Endothelial cell (in vitro differentiated cells): ENCODE measurements around the gene FKBP15. TPM values are rescaled to one million over a fixed set of nuclear protein-coding genes. Genes with fewer than 3 reads are reported as not detected.
A peak's percentile ranks its signal among the peaks of the same experiment; 100 is the strongest.

Source experiments
- DNase-seq: peaks from one replicate; pipeline ENCODE4 v3.0.0; 2021; ENCODE audit warnings: low spot score
- H3K27ac Mint-ChIP-seq: one replicate; pipeline ENCODE4 v1.8.0; 2021; ENCODE audit warnings: mixed read lengths, inconsistent platforms; ENCODE audit not compliant: unreplicated experiment
- H3K27me3 Mint-ChIP-seq: one replicate; pipeline ENCODE4 v1.8.0; 2021; ENCODE audit warnings: mild to moderate bottlenecking, moderate library complexity, mixed read lengths, inconsistent platforms; ENCODE audit not compliant: unreplicated experiment
- H3K36me3 Mint-ChIP-seq: one replicate; pipeline ENCODE4 v1.8.0; 2021; ENCODE audit warnings: mild to moderate bottlenecking, low read depth, mixed read lengths, inconsistent platforms; ENCODE audit not compliant: unreplicated experiment
- H3K4me1 Mint-ChIP-seq: one replicate; pipeline ENCODE4 v1.8.0; 2021; ENCODE audit warnings: mild to moderate bottlenecking, mixed read lengths, inconsistent platforms; ENCODE audit not compliant: unreplicated experiment
- H3K4me3 Mint-ChIP-seq: one replicate; pipeline ENCODE4 v1.8.0; 2021; ENCODE audit warnings: mild to moderate bottlenecking, mixed read lengths, inconsistent platforms; ENCODE audit not compliant: unreplicated experiment
- H3K9me3 Mint-ChIP-seq: one replicate; pipeline ENCODE4 v1.8.0; 2021; ENCODE audit warnings: mixed read lengths, inconsistent platforms; ENCODE audit not compliant: unreplicated experiment
- total RNA-seq: library from RNA; stranded (reverse); fragmentation: NEBNext Ultra II Directional; extraction: Animal tissue kit (Norgen Biotek cat#: 25700); gene quantifications from one replicate; pipeline ENCODE4 v1.2.1, GENCODE V29; 2021; ENCODE audit not compliant: unreplicated experiment
- TF ChIP-seq, protein P1 (sequence below): fragments of 200-600 bp; sonication (generic); IDR thresholded peaks from one replicate; pipeline ENCODE4 v1.5.0; 2021; ENCODE audit warnings: antibody characterized with exemption; ENCODE audit not compliant: unreplicated experiment

The FKBP15 gene
- total RNA-seq, 1 donor from 2014 or later = 30.2 TPM

- Mint-ChIP-seq H3K4me1 (peaks cover 22% of the 10 kb centered on the region), H3K27ac (peak overlapping the region; percentile 6), H3K27me3 (peaks cover 8% of the 10 kb centered on the region), H3K36me3 (peaks cover 3% of the 10 kb centered on the region), H3K9me3 (no peaks in the 10 kb centered on the region), H3K4me3 (peak overlapping the region; percentile 97)
- no peak for DNase-seq
- TF ChIP-seq, protein P1, sequence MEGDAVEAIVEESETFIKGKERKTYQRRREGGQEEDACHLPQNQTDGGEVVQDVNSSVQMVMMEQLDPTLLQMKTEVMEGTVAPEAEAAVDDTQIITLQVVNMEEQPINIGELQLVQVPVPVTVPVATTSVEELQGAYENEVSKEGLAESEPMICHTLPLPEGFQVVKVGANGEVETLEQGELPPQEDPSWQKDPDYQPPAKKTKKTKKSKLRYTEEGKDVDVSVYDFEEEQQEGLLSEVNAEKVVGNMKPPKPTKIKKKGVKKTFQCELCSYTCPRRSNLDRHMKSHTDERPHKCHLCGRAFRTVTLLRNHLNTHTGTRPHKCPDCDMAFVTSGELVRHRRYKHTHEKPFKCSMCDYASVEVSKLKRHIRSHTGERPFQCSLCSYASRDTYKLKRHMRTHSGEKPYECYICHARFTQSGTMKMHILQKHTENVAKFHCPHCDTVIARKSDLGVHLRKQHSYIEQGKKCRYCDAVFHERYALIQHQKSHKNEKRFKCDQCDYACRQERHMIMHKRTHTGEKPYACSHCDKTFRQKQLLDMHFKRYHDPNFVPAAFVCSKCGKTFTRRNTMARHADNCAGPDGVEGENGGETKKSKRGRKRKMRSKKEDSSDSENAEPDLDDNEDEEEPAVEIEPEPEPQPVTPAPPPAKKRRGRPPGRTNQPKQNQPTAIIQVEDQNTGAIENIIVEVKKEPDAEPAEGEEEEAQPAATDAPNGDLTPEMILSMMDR = no peak
Observed at GRCh38 chr9:113221800-113222481, 864 bp upstream of the FKBP15 start.

DNA sequence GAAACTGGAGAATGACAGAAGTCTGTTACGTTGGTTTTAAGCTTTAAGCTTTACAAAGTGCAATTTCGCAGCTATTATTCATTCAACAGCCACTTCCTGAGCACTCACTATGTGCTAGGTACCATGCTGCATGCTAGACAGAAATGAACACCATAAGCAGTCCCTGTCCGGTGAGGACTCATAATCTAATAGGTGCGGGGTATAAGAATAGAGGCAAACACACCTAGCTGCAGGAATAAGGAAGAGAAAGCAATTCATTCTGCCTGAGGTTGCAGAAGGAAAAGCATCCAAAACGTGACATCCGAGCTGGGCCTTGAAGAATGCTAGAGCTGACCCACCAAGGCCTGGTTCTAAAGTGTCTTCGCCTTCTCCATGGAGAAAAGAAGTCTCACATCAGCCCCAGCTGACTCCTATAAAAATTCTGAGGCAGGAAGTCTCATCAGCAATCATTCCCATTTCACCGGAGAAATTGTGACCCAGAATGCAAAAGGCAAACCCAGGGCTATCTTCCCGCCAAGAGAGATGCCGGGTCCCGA, 542 bp downstream of the FKBP15 start:
- Mint-ChIP-seq H3K27me3 (peaks cover 8% of the 10 kb centered on the region), H3K4me3 (peak overlapping the region; percentile 97), H3K27ac (peak overlapping the region; percentile 92), H3K36me3 (peaks cover 3% of the 10 kb centered on the region), H3K4me1 (peaks cover 22% of the 10 kb centered on the region), H3K9me3 (no peaks in the 10 kb centered on the region)
- TF ChIP-seq, protein P1 = no peak
- peak; percentile 3 for DNase-seq

GRCh38 chr9:113219969-113220368, 1.1 kb downstream of the FKBP15 start:
- Mint-ChIP-seq H3K27ac (no peak overlapping the region), H3K27me3 (peaks cover 8% of the 10 kb centered on the region), H3K36me3 (peaks cover 3% of the 10 kb centered on the region), H3K4me3 (peak overlapping the region; percentile 97), H3K4me1 (peaks cover 23% of the 10 kb centered on the region), H3K9me3 (no peaks in the 10 kb centered on the region)
- TF ChIP-seq, protein P1 = no peak
- no peak for DNase-seq

DNA sequence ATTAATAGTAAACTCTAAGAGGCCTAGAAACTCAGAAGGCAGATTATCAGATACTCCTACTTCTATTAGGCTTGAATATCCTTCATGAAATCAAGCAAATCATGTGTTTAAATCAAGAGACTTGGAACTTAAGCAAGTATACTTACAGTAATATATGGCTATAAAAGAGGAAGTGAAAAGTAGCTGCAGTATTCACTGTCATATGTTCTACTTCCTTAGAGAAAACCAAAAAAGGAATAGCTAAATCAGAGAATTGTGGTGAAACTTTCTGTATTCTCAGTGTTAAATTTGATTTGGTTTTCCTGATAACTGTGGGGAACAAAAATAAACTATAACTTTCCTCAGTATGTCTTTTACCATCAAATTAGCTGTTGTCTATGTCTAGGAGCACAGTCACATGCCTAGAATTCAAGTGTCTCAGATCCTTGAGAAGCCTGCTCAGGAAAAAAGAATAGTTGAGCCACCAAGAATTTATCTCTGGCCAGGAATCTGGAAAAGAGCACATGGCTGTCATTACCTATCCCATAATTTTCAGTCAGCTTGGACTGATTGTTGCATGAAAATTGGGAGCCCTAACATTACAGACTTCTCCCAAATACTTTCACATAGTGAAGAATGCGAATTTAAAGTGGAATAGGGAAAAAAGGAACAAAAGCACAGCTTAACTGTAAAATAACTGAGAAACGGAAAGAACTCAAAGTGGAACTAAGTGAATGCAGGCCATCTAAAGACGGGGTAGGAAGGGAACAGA, 1.7 kb downstream of the FKBP15 start:
- Mint-ChIP-seq H3K36me3 (peaks cover 8% of the 10 kb centered on the region), H3K27me3 (peaks cover 8% of the 10 kb centered on the region), H3K27ac (no peak overlapping the region), H3K4me1 (peaks cover 26% of the 10 kb centered on the region), H3K9me3 (no peaks in the 10 kb centered on the region), H3K4me3 (peak overlapping the region; percentile 97)
- TF ChIP-seq, protein P1 = no peak
- DNase-seq = no peak

DNA sequence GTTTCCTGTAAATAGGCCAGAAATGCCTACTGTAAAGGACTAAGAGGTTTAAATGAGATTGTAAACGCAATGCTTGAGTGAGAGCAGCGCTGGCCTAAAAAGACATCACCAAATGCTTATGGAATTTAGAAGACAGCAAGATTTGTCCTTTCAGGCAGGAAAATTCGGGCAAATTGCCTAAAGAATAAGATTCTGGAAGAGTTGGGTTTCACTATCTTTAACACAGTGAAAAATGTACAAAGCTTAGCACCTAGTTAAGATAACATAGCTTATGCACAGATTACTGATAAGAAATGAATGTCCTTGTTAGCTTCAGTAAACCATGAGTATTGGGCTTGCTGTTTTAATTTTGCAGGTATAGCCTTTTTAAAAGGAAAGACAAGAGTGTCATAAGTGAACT, 4.7 kb downstream of the FKBP15 start:
- Mint-ChIP-seq H3K27me3 (peaks cover 7% of the 10 kb centered on the region), H3K9me3 (no peaks in the 10 kb centered on the region), H3K27ac (no peak overlapping the region), H3K36me3 (peaks cover 17% of the 10 kb centered on the region), H3K4me3 (no peak overlapping the region), H3K4me1 (peaks cover 15% of the 10 kb centered on the region)
- TF ChIP-seq, protein P1 = no peak
- DNase-seq = no peak
